Measurements from ENCODE around the gene DYNC2LI1. TPM values are rescaled to one million over a fixed set of nuclear protein-coding genes. Genes with fewer than 3 reads are reported as not detected.
"Not testable (repeated sequence)": the region's sequence is repeated elsewhere in the genome, so short reads cannot be mapped to it uniquely, and the experiment has no call there.

DYNC2LI1 gene
- 19.5 TPM for polyA plus RNA-seq (ENCODE audit: insufficient read length)

DNA sequence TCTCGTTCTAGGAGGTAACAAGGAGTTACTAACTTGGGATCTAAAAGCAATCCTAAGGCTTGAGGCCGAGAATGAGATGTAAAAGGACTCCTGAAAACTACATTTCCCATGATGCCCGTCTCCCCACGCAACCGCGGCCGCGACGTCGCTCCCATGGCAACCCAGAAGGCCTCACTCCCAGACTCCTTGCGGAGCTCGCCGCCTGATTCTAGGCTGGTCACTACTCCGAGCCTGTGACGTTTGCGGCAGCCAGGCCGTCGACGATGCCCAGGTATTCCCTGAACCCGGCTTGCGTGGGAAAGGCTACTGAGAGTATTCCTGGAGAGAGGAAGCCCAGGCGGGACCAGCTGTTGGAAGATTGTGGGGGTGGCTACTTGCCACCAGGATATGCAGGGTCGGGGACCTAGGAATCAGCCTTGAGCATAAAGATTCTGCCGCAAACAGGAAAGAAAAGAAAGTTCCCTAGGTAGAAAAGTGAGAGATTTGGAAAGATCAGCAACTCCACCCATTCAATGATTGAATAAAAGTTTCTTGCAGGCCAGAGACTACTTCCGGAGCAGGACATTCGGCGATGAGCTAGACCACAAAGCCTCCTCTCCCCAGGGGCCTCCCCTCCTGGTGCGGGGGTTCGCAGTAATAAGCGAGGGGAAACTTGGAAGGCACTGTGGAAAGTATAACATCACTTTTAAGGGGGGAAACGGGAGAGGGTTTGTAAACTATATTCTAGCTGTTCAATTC, at the start of gene DYNC2LI1:
Gene DYNC2LI1 (plus strand): TSS at position 164 of the 738 bp plus-strand sequence. CDS start 100 bp downstream, at position 264.
- DNase-seq (ENCODE audit: low read depth), result peak; percentile 89

DNA sequence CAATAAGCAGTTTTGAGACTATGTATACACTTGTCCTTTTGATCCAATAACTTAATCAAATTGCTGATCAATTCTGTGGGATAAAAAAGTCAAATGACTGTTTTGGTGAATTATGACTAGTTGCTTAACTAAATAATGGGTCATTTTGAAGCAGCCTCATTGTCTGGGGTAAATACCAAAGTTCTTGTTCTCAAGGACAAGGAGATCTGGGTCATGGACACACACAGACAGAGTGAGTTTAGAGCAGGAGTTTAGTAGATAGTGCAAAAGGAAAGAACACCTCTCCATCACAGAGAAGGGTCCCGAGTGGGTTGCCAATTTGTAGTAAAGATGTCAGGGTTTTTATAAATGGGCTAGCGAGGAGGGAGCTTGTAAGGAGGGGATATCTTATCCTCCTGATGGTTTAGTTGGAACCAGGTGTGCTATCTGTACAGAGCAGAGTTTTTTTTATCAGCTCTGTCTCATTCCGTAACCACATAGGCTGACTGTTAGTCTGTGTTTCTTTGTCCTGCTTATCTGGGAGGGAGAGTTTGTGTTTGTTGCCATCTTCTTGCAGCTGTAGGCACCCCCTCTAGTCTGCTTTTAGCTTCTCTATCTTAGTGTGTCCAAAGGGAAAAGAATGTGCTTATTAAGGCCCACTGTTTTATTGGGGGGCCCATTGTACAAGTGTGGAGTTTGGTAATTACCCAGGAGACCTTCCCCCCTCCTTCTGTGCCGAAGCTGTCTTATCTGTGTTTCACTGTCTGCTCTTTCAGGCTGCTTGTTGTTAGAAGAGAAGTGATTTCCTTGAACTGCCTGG, 48.9 kb upstream of the DYNC2LI1 start:
- DNase-seq (ENCODE audit: low read depth), result no peak

GRCh38 chr2:43725711-43726246, 48.1 kb upstream of the DYNC2LI1 start:
- no peak for DNase-seq (ENCODE audit: low read depth)

- not testable (repeated sequence) for DNase-seq (ENCODE audit: low read depth)
Measured at GRCh38 chr2:43726961-43727633, 46.7 kb upstream of the DYNC2LI1 start.

DNA sequence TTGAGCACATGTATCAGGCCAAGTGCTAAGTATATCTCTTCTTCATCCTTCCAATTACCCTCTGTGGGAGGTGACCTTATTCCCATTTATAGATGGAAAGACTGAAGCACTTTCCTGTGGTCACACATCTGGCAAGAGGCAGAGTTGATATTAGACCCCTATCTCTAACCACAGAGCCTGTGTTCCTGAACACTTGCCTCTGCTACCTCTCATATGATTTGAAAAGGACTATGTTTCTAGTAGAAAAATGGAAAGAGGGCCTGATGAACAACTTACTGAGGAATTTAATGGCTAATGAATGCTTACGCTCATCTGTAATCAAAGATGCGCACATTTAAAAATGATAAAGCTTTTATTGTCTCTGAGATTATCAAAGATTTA, 46.2 kb upstream of the DYNC2LI1 start:
- no peak for DNase-seq (ENCODE audit: low read depth)

DNA sequence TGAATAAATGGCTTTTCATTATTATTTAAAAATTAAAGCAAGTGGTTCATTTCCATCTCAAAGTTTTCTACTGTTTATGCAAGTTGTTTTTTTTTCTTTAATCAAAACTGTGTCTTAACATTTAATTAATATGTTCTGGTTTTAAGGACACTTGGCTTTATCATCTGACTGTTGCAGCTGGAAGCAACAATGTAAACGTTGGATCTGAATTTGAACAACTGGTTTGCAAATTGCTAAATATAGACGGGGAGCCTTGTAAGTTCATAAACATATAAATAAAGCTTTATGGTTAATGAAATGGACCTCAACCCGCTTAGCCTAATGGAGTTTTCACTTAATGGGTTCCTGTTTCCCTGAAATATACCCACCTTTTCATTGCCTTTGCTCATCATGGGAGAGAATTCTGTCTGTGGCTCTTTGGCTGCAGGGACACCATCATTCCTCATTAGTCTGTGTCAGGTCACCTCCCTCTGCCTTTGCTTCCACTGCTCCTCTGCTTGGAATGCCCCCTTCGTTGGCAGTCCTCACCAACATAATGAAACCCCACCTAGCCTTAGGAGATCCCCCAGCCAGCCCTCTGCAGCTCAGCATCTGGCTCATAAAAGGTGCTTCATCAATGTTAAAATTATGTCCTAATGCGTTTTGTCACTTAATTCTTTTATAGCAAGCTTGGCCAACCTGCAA, 44.2 kb upstream of the DYNC2LI1 start:
- DNase-seq (ENCODE audit: low read depth), result no peak

- DNase-seq (ENCODE audit: low read depth), result no peak
Measured at GRCh38 chr2:43731211-43731610, 42.6 kb upstream of the DYNC2LI1 start.

- DNase-seq (ENCODE audit: low read depth), result no peak
Measured at GRCh38 chr2:43736637-43737036, 37.2 kb upstream of the DYNC2LI1 start.

DNA sequence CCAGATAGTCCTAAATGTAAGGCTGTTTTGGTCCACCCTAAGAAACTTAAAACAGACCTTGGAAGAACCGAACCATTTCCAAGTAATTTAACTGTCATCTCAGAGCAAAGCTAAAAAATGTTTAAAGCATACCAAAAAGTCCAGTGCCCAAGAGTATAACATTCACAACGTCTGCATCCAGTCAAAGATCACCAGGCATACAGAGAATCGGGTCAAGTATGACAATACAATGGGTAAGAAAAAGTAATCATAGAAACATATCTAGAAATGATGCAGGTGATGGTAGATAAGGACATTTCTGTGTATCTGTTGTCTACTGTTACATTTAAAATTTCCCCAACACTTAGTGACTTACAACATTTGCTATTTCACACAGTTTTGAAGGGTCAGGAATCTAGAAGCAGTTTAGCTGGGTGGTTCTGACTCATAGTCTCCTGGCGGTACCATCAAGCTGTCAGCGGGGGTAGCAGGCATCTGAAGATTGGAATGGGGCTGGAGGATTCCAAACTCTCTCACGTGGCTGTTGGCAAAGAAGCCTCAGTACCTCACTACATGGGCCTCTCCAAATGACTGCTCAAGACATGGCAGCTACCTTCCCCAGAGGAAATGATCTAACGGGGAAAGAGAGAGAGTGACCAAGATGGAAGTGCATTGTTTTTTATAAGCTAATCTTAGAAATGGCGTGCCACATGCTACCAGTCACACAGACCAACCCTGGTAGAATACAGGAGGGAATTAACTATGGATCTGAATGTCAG, 36.6 kb upstream of the DYNC2LI1 start:
- DNase-seq (ENCODE audit: low read depth), result no peak

DNA sequence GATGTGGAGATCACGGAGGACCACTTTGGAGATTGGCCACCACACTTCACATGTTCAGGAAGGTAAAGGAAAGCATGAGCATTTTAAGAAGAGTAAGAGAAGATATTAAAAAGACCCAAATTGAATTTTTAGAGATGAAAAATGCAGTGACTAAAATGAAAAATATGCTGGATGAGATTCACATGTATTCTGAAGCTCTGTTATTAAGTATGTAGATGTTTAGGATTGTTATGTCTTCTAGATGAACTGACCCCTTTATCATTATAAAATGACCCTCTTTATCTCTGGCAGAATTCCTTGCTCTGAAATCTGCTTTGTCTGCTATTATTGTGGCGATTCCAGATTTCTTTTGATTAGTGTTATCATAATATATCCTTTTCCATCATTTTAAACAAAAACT, 36.0 kb upstream of the DYNC2LI1 start:
- no peak for DNase-seq (ENCODE audit: low read depth)

DNA sequence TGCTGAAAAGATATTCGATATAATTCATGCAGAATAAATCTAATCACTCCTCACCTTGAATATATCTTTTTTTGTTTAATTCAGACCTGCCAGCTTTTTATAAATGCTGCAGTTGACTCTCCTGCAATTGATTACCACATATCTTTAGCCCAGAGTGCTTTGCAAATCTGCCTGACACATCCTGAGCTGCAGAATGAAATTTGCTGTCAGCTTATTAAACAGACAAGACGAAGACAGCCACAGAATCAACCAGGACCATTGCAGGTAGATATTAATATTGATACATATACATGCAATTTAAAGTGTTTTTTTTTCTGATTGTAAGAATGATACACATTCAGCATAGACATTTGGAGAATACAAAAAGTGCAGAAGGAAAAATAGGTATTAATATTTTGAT, 35.6 kb upstream of the DYNC2LI1 start:
- DNase-seq (ENCODE audit: low read depth), result no peak

- no peak for DNase-seq (ENCODE audit: low read depth)
Measured at GRCh38 chr2:43743706-43744105, 30.1 kb upstream of the DYNC2LI1 start.

GRCh38 chr2:43745457-43745856, 28.4 kb upstream of the DYNC2LI1 start:
- DNase-seq (ENCODE audit: low read depth), result peak; percentile 43

- DNase-seq (ENCODE audit: low read depth), result no peak
Measured at GRCh38 chr2:43748333-43748732, 25.5 kb upstream of the DYNC2LI1 start.

DNA sequence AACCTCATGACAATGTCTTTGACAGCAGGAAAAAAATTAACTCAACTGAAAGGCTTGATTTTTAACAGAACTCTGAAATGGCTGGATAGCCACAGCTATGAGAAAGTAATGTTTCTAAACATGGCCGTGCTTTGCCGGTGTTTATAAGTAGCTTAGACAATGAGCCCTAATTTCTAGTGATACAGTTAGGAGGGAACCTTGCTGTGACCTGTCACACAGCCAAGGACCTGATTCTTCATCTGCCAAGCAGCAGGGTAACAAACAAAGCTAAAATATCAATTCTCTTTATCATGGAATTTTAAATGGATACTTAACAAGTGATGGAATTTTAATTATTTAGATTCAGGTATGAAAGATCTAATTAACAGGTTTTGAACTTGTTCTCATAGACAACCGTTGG, 24.3 kb upstream of the DYNC2LI1 start:
- no peak for DNase-seq (ENCODE audit: low read depth)

DNA sequence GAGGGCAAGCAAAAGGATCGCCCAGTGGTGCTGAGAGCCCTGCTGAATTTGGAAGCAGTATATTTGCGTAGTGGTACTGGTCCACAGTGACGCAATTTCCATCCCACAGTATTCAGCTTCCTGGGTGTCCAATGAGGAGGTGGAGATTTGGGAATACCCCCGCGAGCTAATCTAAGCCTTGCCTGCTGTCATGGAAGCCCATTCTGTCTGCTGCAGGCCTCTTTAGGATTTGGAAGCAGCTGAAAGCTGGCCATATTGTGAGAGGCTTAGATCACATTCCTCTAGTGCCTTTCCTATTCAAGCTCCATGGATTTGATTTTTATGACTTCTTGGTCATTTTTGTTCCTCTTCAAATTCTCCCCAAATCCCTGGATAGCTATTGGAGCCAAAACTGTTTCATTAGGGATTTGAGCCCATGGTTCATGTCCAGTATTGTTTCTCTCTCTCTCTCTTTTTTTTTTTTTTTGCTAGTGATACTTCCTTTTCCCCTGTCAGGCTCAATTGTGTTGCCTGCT, 22.3 kb upstream of the DYNC2LI1 start:
- no peak for DNase-seq (ENCODE audit: low read depth)

GRCh38 chr2:43752302-43752701, 21.5 kb upstream of the DYNC2LI1 start:
- no peak for DNase-seq (ENCODE audit: low read depth)

DNA sequence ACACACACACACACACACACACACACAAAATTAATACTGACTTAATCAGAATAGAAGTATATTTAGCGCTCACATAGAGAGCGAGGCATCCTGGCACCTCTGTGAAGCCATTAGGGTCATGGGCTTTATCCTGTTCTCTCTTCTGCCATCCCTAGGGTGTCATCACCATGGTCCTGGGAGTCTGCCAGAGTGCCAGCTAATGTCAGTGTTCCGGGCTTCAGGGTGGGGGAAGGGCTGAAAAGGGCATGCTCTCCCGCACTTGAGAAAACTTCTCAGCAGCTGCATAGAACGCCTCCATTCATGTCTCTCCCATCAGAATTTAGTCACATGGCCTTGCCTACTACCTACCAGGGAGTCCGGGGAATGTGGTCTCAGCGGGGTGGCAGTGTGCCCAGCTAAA, 19.7 kb upstream of the DYNC2LI1 start:
- DNase-seq (ENCODE audit: low read depth), result no peak

DNA sequence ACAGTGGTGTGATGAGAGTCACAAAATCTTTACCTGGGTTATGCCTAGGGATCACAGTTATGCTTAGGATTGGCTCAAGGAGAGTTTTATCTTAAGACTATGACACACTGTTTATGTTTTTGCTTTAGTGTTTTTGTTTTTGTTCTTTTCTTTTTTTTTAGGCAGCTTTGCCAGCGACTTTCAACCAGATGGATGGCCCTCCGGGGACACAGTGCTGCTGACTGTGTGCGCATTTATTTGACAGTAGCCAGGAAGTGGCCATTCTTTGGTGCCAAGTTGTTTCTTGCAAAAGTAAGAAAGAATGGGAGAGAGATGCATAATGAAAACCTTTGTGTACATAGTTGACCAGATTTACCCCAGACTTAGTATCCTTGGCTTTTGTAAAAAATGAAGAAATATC, 15.1 kb upstream of the DYNC2LI1 start:
- no peak for DNase-seq (ENCODE audit: low read depth)

DNA sequence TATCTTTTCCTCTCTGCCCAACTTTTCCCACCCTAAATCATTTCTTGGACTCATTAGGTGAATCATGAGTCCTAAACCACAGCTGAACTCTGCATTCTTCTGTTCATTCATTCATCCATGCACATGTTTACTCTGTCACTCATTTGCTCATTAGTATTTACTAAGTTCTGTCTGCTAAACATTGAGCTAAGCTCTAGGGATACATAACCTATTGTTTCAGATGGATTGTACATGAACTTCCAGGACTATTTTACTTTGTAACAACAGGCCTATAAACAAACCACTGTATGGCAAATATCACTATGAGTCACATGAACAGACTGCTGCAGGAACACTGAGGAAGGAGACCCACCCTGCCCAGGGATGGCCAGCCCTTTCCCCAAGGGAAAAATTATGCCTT, 14.6 kb upstream of the DYNC2LI1 start:
- DNase-seq (ENCODE audit: low read depth), result no peak

DNA sequence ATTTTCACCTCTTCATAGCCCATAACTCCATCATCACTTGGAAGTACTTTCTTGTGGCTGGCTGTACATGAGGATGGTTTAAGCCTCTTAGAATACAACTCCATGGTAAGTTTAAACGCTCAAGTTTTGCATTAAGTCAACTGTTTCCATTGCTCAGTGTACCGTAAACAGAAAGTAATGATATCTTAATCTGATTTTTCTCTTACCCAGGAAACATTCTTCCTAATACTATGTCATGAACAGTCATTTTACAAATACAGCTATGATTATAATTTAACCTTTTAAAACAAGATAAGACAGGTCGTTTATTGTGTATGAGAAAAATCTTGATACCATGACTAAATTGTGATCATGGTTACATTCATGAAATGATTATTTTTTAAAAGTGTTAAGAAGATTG, 11.6 kb upstream of the DYNC2LI1 start:
- DNase-seq (ENCODE audit: low read depth), result no peak

Measured in forelimb muscle (tissue), 1 donor.